Lower leg skin (tissue), 3 donors: ENCODE measurements around the gene SPPL3.

Experiments
- POLR2A ChIP-seq, 2 donors: fragments of 450-650 bp; IDR thresholded peaks; one replicate each; pipeline ENCODE4 v1.6.1; 2016 to 2017; ENCODE audit warnings: antibody characterized with exemption in 2 of 2, mild to moderate bottlenecking in 1 of 2, moderate library complexity in 1 of 2
- TF ChIP-seq, protein P1 (sequence below), 3 donors: fragments of 450-650 bp; IDR thresholded peaks; one replicate each; pipeline ENCODE4 v1.5.1; 2016; ENCODE audit warnings: antibody characterized with exemption in 3 of 3, mild to moderate bottlenecking in 3 of 3, moderate library complexity in 2 of 3

DNA sequence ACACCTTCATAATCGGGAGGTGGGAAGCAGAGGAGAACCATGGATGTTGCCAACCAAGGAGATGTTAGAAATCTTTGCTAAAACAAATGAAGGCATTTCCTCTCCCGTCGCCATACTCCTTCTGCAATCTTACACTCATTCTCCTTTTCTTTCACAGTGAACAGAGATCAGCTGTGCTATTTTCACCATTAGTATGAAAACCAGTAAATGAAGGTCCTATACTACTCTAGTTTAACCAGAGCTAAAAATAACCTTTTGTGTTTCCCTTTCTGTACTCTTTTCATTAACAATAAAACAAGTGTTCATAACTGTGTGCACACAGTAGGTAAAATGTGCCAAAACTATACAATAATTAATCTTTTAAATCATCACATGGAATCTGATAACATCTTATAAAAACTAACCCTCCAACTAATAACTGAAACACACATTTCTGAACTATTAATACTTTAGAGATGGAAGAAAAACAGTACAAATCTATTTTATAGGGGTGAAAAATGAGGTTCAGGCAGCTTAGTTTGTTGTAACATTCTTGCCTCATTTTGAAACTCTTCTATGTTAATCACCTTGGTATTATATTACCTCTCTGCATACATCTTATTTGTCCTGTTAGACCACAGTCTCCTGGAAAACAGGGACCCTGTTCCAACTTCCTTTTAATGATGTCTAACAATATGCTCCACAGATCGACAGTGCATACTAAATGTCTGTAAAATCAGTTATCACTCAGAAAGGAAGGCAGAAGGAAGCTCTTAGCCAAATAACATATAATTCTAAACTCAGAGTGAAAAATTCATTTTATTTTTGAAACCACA, 69.5 kb downstream of the SPPL3 start:
- TF ChIP-seq, protein P1, sequence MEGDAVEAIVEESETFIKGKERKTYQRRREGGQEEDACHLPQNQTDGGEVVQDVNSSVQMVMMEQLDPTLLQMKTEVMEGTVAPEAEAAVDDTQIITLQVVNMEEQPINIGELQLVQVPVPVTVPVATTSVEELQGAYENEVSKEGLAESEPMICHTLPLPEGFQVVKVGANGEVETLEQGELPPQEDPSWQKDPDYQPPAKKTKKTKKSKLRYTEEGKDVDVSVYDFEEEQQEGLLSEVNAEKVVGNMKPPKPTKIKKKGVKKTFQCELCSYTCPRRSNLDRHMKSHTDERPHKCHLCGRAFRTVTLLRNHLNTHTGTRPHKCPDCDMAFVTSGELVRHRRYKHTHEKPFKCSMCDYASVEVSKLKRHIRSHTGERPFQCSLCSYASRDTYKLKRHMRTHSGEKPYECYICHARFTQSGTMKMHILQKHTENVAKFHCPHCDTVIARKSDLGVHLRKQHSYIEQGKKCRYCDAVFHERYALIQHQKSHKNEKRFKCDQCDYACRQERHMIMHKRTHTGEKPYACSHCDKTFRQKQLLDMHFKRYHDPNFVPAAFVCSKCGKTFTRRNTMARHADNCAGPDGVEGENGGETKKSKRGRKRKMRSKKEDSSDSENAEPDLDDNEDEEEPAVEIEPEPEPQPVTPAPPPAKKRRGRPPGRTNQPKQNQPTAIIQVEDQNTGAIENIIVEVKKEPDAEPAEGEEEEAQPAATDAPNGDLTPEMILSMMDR (IDR thresholded peaks at IDR 0.05): no peak
- TF ChIP-seq POLR2A (IDR thresholded peaks at IDR 0.05): no peak
